ENCODE measurements around the gene FBXL16.

The FBXL16 gene

DNA sequence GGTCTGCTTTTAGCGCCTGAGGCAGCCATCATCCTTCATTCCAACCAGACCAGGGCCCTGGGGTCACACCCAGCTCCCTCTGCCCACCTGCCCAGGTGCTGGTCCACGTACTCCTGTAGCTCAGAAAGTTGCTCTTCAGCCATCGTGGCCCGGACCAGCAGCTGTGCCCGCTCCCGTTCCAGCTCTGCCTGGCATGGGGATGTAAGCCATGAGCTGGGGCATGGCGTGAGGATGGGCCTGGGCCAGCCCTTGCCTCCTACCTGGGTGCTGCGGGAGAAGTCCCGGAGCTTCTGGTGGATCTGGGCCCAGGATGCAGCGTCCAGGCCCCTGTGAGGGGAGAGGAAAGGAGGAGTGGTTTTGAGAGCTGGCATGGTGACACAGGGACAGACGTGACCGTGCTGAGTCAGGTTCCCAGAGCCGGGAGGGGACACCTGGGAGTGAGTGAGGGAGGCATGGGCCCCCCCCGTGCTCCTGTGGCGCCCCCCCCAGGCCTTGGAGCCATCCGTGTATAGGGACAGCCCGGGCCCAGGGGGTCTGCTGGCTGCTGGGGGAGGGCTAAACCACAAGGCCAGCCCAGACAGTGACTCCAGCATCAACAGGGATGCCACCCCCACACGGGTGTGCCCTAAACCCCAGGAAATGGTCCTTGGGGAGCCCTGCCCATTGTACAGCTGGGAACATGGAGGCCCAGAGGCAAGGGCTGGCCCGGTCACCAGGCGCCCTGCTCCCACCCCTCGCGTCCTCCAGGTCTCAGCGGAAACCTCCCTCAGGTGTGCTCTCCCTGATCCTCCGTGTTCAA is 17.4 kb upstream of the FBXL16 start:
- no peak for DNase-seq

DNA sequence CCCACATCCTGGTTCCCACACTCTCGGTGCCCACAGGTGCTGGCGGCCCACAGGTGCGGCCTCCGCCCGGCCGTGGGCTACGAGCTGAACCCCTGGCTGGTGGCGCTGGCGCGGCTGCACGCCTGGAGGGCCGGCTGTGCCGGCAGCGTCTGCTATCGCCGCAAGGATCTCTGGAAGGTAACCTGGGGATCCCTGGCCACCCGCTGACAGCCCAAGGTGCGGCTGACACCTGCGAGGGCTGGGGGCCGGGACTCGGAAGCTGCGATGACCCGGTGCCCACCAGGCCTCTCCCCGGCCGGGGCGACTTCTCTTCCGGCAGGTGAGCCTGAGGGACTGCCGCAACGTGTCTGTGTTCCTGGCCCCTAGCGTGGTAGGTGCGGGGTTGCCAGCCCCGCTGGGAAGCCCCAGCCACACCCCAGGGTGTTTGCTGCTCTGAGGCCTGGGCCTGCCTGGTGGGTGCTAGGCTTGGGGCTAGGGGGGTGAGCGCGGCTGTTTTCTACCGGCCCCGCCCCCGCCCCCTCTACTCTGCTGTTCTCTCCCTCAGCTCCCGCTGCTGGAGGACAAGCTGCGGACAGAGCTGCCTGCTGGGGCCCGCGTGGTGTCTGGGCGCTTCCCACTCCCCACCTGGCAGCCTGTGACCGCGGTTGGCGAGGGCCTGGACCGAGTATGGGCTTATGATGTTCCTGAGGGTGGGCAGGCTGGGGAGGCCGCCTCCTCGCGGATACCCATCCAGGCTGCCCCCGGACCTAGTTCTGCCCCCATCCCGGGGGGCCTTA is 16.4 kb upstream of the FBXL16 start:
- peak in 1 of 2 donors; percentile 42 for DNase-seq

DNA sequence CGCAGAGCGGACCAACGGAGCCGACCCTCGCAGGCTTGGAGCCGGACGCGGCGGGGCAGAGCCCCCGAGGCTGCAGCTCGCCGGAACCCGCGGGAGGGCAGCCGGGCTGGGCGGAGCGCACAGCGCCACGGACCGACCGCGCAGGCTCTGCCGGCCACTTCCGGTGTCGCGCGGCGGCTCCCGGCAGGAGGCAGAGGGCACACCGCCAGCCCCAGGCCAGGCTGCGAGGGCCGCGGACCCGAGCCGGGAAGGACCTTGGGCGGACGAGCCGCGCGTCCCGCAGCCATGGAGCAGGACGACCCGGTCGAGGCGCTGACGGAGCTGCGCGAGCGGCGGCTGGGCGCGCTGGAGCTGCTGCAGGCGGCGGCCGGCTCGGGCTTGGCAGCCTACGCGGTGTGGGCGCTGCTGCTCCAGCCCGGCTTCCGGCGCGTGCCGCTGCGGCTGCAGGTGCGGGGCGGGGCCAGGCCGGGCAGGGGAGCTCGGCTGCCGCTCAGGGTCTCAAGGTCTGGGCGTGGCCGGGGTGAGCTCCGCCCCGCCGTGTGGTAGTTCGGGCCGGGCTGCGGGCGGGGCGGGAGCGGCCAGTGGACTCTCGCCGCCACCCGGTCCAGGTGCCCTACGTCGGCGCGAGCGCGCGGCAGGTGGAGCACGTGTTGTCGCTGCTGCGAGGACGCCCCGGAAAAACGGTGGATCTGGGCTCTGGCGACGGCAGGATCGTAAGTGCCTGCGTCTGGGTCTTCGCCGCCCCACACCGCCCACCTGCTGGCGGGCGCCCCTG is 15.6 kb upstream of the FBXL16 start, which contains the start of gene ANTKMT:
ANTKMT (plus strand) TSS at position 157 of the 775 bp plus-strand sequence; CDS start at position 286, 129 bp downstream.
- peak; percentile 82 to 86 for DNase-seq

DNA sequence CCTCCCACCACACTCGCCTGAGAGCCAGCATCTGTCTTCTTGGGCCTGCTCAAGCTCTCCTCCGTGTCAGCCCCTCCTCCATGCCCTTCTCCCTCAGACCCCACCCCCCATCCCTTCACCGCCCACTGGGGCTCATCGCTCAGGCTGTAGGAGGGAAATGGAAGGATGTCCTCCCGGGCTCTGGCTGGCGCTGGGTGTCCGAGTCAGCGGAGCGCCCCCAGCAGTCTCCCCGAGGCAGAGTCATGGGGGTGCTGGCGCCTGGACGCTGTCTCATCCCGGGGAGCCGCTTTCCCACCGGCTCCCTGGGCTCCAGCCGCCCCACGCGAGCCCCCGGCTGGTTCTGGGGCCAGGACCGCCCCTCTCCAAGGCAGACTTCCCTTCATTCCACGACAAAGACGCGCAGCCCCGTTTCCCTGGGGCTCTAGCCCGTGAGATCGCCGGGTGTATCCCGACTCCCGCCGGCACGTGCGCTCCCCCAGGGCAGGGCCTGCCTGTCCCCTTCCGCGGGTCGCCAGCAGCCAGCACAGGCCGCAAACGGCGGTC is 14.9 kb upstream of the FBXL16 start:
- DNase-seq, result peak in 1 of 2 donors; percentile 34

DNA sequence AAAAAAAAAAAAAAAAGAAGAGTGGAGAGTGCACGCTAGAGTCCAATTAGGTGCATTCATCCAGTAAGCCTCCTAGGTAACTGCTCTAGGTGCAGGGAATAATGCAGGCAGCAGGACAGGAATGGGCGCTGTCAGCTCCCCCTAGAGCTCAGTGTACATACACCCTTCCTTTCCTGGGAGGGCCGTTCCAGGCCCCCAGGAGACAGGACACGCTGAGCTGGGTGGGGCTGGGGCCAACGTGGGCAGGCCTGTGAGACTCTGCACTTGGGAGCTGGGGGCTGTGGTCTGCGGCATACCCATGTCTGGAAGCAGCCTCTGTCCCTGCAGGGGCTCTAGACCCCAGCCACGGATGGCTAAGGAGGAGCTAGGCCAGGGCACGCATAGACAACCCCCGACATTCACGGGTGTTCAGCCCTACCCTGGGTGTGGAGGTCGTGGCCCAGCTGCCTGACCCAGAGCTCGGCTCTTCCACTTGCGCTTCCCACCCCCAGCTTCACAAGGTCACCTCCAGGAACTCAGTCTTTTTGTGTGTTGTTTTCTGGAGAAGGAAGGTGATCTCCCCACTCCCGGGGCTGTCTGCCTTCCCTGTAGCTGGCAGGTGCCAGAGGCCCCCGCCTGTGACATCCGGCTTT is 14.3 kb upstream of the FBXL16 start:
- no peak for DNase-seq

DNA sequence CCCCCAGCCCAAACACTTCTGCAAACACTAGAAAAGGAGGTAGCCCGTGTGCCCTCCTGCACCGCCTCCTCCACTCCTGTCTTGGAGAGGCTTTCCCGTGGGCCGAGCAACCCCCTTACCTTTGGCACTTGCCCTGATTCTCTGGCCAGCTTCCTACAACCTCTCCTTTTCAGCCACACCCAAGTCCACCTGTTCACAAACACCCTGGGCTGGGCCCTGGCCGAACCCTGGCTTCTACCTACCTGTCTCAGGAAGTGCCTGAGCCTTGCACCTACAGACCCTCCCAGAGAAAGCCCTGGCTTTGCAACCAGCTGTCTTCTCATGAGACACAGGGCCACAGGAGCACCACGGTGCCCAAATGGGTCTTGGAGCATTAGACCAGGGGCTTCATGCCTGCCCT is 13.3 kb upstream of the FBXL16 start:
- no peak for DNase-seq

DNA sequence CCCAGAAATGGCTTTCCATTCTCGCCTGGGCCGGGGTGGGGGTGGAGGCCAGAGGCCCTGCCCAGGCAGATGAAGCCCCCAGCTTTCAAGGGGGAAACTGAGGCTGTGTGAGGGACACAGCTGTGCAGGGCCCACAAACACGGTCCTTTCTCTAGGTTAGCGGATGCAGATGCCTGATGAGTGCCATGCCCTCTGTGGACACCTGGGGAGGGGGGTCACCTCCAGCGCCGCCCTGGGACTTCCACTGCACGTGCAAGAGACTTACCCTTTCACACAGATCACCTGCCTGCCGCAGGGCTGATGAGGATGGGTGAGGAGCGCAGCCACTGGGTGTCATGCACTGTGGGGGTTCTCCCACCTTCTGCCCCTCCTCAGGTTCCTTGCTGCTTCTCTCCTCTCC is 12.8 kb upstream of the FBXL16 start:
- no peak for DNase-seq

DNA sequence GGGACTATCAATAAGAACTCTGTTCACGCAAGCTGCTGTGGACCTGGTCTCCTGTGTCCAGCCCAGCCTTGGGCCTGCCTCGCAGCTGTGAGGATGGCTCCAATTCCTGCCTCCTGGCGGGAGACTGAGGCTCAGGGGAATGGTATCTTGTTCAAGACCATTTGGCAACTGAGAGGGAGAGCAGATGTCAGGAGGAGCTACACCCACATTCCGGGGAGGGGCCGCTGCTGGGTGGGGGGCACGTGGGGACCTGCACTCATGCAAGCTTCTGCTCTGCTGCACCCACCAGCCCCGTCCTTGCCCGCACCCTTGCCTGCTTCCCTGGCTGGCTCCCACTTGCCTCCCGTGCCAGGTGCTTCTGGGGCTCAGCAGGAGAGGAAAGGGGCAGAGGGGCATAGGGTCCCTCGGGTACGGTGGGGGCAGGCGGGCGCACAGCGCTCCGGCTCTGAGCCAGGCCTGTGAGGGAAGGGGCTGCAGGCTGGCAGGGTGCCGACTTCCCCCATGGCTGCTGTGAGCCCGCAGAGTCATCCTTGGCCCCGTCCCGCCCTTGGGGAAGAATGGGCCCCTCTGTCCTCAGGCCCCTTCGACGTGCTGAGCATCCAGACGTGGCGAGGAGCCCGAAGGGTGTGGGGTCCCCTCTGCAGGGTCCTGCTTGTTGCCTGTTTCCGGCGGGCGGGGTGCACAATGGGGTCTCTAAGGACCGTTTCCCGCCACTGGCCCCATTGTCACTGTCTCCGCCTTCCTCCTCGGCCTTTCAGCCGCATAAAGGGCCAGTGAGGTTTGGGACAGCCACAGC is 12.0 kb upstream of the FBXL16 start:
- DNase-seq, result no peak

DNA sequence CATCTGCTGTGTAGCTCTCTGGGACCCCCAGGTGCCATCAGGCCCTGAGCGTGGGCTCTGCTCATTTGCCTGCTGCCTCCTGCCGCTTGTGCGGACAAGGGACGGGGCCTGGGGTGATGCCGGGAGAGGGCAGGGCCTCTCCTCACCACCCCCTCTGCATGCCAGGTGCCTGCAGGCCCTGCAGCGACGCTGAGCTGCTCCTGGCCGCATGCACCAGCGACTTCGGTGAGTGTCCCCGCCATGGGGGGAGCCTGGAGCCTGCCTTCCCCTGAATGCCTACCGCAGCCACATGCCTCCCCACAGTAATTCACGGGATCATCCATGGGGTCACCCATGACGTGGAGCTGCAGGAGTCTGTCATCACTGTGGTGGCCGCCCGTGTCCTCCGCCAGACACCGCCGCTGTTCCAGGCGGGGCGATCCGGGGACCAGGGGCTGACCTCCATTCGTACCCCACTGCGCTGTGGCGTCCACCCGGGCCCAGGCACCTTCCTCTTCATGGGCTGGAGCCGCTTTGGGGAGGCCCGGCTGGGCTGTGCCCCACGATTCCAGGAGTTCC is 11.2 kb upstream of the FBXL16 start:
- no peak for DNase-seq

DNA sequence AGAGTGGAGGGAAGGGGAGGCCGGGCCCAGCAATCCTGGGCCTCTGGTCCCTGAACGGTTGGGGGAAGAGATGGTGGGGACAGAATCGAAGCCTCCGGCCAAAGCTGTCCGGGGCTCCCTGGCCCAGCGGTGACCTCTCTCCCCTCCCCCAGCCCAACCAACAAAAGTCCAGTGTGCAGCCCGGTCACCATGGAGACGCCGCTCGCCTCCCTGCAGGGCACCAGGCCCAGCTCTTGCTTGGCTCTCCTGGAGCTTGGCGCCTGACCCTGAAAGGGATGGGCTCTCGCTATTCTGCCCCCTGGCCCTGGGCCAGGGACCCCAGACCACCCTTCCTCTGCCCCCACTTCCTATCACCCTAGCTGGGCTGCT is 10.6 kb upstream of the FBXL16 start:
- DNase-seq, result no peak

DNA sequence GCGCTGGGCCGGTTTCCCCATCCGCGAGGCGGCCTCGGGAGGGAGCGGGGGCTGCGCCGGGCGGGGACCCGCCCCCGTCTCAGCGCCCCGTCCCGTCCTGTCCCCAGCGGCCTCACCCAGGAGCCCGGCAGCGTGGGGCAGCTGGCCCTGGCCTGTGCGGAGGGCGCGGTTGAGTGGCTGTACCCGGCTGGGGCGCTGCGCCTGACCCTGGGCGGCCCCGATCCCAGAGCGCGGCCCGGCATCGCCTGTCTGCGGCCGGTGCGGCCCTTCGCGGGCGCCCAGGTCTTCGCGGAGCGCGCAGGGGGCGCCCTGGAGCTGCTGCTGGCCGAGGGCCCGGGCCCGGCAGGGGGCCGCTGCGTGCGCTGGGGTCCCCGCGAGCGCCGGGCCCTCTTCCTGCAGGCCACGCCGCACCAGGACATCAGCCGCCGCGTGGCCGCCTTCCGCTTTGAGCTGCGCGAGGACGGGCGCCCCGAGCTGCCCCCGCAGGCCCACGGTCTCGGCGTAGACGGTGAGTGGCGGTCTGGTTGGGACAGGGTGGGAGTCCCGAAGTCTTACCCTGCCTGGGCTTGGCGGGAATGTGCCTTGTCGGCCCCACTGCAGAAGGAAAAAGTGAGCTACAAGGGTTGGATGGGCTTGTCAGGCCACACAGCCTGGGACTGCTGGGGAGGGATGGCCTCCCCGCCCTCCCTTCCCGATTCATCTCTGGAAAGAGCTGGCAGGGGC is 10.0 kb upstream of the FBXL16 start:
- no peak for DNase-seq

DNA sequence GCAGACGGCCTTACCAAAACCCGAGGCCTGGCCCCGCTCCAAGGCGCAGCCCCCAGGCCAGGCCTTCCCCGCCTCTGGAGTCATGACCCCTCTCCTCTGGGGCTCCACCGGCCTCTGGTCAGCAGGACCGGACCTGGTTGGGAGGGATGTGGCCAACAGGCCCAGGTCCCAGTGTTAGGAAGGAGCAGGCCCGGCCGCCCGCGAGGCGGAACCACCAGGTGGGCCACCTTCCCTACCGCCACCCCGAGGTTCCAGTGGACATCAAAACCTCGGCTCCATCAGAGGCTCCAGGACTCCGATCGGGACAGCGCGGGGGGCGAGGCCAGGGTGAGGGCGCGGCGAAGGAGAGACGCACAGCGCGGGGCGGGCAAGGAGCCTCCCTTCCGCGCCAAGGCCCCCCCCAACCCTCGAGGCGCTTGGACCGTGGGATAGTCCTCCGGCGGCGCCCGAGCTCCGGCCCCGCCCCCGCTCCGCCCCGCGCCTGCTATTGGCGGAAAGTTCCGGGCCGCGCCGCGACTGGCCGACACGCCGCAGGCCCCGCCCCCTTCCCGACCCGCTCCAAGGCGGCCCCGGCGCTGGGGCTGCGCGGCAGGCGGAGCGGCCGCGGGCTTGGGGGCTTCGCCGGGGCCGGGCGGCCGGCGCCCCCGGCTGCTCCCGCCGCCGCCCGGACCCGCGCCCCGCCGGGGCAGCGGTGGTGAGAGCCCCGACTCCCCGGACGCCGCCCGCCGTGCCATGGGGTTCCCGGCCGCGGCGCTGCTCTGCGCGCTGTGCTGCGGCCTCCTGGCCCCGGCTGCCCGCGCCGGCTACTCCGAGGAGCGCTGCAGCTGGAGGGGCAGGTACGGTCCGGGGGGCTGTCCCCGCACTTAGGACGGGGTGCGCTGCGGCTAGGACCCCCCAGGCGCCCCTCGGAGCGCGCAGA is 9.2 kb upstream of the FBXL16 start, which contains the start of gene METRN:
METRN (plus strand) TSS at position 561 of the 919 bp plus-strand sequence; CDS start at position 733, 172 bp downstream.
- peak; percentile 87 to 89 for DNase-seq

DNA sequence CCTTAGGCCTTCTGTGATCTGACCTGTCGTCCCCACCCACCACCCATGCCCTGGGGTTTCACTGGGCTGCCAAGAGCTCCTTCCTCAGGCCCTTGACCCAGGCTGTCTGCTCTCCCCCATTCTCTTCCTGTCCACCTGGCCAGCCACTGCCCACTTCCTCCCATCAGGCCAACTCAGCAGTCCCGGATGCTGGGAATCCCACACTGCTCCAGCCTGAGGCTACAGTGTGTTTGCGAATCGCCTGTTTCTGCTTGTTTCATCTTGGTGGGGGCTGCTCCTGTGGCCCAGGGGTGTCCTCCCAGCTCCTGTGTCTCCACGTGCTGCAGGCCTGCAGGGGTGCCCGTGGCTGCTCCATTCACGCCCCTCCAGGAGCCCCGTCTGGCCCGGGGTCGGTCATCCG is 8.5 kb upstream of the FBXL16 start:
- no peak for DNase-seq

DNA sequence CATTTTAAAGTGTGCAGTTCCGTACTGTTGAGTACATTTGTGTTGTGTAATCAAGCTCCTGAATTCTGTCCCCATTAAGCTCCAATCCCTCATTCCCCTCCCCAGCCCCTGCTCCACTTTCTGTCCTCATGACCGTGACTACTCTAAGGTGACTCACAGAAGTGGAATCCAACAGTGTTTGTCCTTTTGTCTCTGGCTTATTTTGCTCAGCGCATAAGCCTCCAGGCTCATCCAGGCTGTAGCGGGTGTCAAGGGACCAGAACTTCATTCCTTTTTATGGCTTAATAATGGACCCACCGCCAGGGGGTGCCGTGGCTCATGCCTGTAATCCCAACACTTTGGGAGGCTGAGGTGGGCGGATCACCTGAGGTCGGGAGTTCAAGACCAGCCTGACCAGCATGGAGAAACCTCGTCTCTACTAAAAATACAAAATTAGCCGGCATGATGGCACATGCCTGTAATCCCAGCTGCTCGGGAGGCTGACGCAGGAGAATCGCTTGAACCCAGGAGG is 7.2 kb upstream of the FBXL16 start:
- DNase-seq, result peak; percentile 40 to 59

DNA sequence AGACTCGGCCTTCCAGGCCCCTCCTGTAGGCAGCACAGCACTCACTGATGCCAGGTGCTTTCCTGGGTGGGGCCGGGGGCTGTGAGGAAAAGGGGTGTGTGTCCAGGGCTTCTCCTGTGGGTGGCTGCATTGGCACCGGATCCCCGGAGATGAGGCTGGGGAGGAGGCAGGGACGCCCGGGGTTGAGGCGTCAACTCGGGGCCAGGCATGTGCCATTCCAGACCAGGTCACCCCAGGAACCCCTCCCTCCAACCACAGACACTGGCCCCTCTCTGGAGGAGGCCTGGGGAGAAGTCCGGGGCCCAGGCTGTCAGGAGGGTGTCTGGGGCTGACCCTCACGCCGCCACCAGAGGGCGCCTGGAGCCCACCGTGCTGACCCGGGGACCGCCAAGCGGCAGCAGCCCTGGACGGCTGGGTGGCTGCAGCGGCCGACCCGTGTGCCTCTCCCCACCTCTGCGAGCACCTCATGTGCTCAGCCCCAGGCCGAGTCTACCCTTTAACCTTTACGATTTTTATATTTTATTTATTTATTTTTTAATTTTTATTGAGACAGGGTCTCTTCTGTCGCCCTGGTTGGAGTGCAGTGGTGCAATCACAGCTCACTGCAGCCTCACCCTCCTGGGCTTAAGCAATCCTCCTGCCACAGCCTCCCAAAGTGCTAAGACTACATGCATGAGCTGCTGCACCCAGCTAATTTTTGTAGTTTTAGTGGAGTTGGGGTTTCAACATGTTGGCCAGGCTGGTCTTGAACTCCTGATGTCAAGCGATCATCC is 6.1 kb upstream of the FBXL16 start:
- peak; percentile 79 to 80 for DNase-seq

DNA sequence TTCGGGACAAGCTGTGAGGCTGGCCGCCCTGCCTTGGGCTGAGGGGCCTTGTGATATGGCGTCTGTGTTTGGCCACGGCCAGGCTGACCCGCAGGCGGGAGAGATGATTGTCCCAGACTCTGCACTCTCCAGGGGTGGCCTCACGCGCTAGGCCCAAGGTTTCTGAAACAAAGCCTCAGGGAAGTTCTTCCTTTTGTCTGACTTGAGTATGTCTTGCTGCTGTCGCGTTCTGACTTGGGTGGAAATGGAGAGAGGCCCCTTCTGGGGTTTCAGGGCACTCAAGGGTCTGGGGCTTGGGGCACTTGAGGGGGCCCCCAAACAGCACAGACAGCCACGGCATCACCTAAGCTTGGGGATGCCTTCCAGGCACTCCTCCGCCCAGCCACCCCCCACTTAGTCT is 5.5 kb upstream of the FBXL16 start:
- DNase-seq, result no peak

DNA sequence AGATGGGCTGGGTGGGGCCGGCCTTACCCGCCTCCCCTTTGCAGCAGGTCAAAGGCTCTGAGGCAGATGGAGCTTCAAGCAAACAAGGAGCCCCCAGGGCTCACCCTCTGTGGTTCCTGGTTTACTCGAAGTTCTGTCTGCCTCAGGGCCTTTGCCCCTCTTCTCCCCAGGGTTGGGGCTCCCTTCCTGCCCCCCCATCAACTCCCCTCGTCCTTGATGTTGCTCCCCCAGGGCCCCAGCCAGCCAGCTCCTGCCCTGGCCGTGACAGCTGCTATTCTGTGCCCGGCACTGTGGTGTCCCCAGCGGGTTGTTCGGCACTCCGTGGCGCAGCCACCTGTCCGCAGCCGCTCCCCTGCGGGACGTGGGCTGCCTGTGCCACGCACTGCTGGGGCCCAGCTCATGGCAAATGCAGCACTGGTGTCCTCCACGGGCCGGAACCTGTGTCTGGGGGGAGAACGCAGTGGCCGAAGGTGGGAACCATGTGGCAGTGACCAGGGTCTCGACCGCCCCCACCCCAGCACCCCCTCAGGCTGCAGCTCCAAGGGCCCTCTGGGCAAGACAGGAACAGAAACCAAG is 5.0 kb upstream of the FBXL16 start:
- no peak for DNase-seq

All from CD4-positive, alpha-beta T cell treated with Interleukin-1 beta for 1 hour (primary cell).